Activated T-cell treated with anti-CD3 and anti-CD28 coated beads, Interleukin-2, amount 50 U/mL, for 24 hours (primary cell): ENCODE data around the gene MYRFL.
A peak's percentile ranks its signal among the peaks of the same experiment; 100 is the strongest.

ENCODE experiments used
- DNase-seq: peaks from one replicate; pipeline ENCODE4 v3.0.0-alpha.2; 2020
- H3K27ac Mint-ChIP-seq: 2 replicates; pipeline ENCODE4 v1.8.0; 2020; ENCODE audit warnings: mild to moderate bottlenecking, mixed read lengths
- H3K27me3 Mint-ChIP-seq: 2 replicates; pipeline ENCODE4 v1.8.0; 2020; ENCODE audit warnings: mixed read lengths
- H3K36me3 Mint-ChIP-seq: 2 replicates; pipeline ENCODE4 v1.8.0; 2020; ENCODE audit warnings: low read depth, mixed read lengths
- H3K4me1 Mint-ChIP-seq: 2 replicates; pipeline ENCODE4 v1.8.0; 2020; ENCODE audit warnings: low read depth, mixed read lengths
- H3K4me3 Mint-ChIP-seq: 2 replicates; pipeline ENCODE4 v1.8.0; 2020; ENCODE audit warnings: mild to moderate bottlenecking, moderate library complexity, mixed read lengths
- H3K9me3 Mint-ChIP-seq: 2 replicates; pipeline ENCODE4 v1.8.0; 2020; ENCODE audit warnings: mixed read lengths

The MYRFL gene

DNA sequence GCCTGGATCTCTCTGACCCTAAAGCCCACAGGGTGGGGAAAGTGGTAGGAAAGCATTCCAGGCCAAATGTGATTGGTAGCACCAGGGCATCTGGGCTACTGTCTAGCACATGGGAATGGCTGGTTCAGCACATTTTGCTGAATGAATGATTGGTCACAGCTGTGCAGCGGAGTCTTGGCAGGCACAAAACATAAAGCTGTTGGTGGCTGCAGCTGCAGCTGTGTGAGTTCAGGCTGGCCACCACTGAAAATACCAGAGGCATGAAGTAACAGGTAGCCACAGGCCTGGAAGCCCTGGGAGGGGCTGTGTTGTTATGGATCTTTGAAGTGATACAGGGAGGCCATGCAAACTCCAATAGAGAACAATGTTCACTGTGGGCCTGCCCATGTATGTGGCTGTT, 72.7 kb downstream of the MYRFL start:
- no peaks in the 10 kb centered on the region for H3K36me3 Mint-ChIP-seq
- no peak overlapping the region for H3K27ac Mint-ChIP-seq
- no peak overlapping the region for H3K4me3 Mint-ChIP-seq
- H3K9me3 Mint-ChIP-seq = no peaks in the 10 kb centered on the region
- H3K27me3 Mint-ChIP-seq = peaks cover 12% of the 10 kb centered on the region
- no peak for DNase-seq
- peaks cover 3% of the 10 kb centered on the region for H3K4me1 Mint-ChIP-seq

GRCh38 chr12:69898236-69898635, 73.2 kb downstream of the MYRFL start:
- DNase-seq = no peak
- peaks cover 12% of the 10 kb centered on the region for H3K27me3 Mint-ChIP-seq
- no peaks in the 10 kb centered on the region for H3K9me3 Mint-ChIP-seq
- H3K4me1 Mint-ChIP-seq = peaks cover 3% of the 10 kb centered on the region
- no peak overlapping the region for H3K27ac Mint-ChIP-seq
- H3K4me3 Mint-ChIP-seq = no peak overlapping the region
- H3K36me3 Mint-ChIP-seq = no peaks in the 10 kb centered on the region

GRCh38 chr12:69900720-69901131, 75.7 kb downstream of the MYRFL start:
- H3K4me3 Mint-ChIP-seq = no peak overlapping the region
- peak; percentile 61 for DNase-seq
- no peaks in the 10 kb centered on the region for H3K4me1 Mint-ChIP-seq
- H3K27ac Mint-ChIP-seq = no peak overlapping the region
- peaks cover 5% of the 10 kb centered on the region for H3K27me3 Mint-ChIP-seq
- H3K36me3 Mint-ChIP-seq = no peaks in the 10 kb centered on the region
- H3K9me3 Mint-ChIP-seq = no peaks in the 10 kb centered on the region

- peaks cover 5% of the 10 kb centered on the region for H3K27me3 Mint-ChIP-seq
- no peak overlapping the region for H3K27ac Mint-ChIP-seq
- H3K9me3 Mint-ChIP-seq = no peaks in the 10 kb centered on the region
- H3K4me1 Mint-ChIP-seq = peaks cover 2% of the 10 kb centered on the region
- H3K36me3 Mint-ChIP-seq = no peaks in the 10 kb centered on the region
- DNase-seq = no peak
- no peak overlapping the region for H3K4me3 Mint-ChIP-seq
These were observed 76.3 kb downstream of the MYRFL start for GRCh38 chr12:69901221-69901905.

DNA sequence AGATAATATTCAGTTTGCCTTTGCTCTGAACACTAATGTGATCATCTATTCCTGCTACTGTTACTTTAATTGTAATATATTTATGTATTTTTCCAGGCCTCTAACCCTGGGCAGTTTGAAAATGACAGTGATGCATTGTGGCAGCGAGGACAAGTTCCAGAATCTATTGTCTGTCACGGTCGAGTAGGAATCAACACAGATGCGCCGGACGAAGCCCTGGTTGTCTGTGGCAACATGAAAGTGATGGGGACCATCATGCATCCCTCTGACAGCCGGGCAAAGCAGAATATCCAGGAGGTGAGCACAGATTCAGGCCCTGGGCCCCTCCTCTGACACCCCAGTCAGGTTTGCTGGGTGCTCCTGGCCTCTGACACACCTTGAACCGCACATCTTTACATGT, 78.5 kb downstream of the MYRFL start:
- no peak overlapping the region for H3K4me3 Mint-ChIP-seq
- peaks cover 2% of the 10 kb centered on the region for H3K4me1 Mint-ChIP-seq
- no peak for DNase-seq
- no peak overlapping the region for H3K27ac Mint-ChIP-seq
- H3K36me3 Mint-ChIP-seq = no peaks in the 10 kb centered on the region
- H3K9me3 Mint-ChIP-seq = no peaks in the 10 kb centered on the region
- H3K27me3 Mint-ChIP-seq = peaks cover 5% of the 10 kb centered on the region

GRCh38 chr12:69904777-69905176, 79.8 kb downstream of the MYRFL start:
- Mint-ChIP-seq H3K27ac (no peak overlapping the region), H3K4me1 (peaks cover 2% of the 10 kb centered on the region), H3K4me3 (no peak overlapping the region), H3K27me3 (peaks cover 5% of the 10 kb centered on the region), H3K9me3 (no peaks in the 10 kb centered on the region), H3K36me3 (no peaks in the 10 kb centered on the region)
- no peak for DNase-seq

DNA sequence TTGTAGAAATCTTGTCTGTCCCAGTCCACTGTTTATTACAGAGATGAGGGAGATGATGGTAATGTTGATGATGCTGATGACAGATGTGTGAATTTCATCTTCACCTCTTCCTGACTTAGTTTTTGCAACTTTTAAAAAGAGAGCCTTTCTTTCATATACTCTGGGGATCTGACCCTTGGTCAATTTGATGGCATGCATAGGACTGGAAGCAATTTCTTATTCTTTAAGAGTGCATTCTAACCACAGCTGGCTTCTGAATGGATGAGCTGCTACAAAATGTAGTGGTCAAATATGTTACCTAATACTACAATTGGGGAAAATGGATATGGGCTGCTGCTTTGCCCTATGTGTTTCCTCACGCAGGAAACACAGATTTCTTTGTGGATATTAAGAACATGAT, 80.8 kb downstream of the MYRFL start:
- H3K4me3 Mint-ChIP-seq = no peak overlapping the region
- no peak overlapping the region for H3K27ac Mint-ChIP-seq
- no peaks in the 10 kb centered on the region for H3K36me3 Mint-ChIP-seq
- no peaks in the 10 kb centered on the region for H3K9me3 Mint-ChIP-seq
- H3K4me1 Mint-ChIP-seq = peaks cover 2% of the 10 kb centered on the region
- no peak for DNase-seq
- H3K27me3 Mint-ChIP-seq = peaks cover 1% of the 10 kb centered on the region

DNA sequence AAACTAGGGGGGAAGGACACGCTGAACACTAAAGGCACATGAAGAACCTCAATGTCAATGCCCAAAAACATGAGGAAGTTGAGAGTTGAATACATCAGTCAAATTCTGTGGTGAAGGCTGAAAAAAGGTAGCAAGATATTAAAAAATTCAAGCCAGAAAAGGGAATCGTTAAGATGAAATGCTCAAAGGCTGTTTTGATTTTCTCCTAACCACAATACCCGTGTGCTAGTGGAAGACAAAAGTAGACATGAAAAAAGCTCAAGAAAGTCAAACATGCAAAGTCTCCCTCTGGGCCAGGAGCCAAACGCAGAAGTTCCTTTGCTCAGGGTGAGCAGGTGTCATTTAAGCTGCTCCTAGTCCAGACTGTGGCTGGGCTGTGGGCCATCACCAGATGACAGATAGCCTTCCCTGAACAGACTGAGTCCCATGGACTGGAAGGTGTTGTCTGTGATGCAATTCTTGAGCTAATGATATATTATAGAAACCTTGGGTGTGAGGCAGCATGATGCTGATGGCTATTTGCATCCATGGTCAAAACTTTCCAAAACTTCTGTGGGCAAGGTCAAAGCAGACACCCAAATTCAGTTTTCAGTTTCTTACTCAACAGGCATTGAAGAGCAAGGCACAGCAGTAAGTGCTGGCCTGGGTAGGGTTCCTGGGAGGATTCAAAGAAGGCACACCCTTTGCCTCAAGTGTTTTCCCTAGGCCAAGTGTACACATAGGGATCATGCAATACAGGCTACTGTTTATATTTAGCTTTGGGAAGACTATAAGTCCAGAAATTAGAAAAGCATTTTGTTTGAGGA, 81.6 kb downstream of the MYRFL start:
- Mint-ChIP-seq H3K9me3 (no peaks in the 10 kb centered on the region), H3K27me3 (no peaks in the 10 kb centered on the region), H3K36me3 (no peaks in the 10 kb centered on the region), H3K4me1 (peaks cover 2% of the 10 kb centered on the region), H3K27ac (no peak overlapping the region), H3K4me3 (no peak overlapping the region)
- DNase-seq = no peak

- H3K27me3 Mint-ChIP-seq = no peaks in the 10 kb centered on the region
- no peaks in the 10 kb centered on the region for H3K9me3 Mint-ChIP-seq
- H3K4me3 Mint-ChIP-seq = no peak overlapping the region
- DNase-seq = no peak
- H3K27ac Mint-ChIP-seq = no peak overlapping the region
- H3K4me1 Mint-ChIP-seq = peaks cover 2% of the 10 kb centered on the region
- no peaks in the 10 kb centered on the region for H3K36me3 Mint-ChIP-seq
These were observed 83.2 kb downstream of the MYRFL start for GRCh38 chr12:69908203-69908602.

DNA sequence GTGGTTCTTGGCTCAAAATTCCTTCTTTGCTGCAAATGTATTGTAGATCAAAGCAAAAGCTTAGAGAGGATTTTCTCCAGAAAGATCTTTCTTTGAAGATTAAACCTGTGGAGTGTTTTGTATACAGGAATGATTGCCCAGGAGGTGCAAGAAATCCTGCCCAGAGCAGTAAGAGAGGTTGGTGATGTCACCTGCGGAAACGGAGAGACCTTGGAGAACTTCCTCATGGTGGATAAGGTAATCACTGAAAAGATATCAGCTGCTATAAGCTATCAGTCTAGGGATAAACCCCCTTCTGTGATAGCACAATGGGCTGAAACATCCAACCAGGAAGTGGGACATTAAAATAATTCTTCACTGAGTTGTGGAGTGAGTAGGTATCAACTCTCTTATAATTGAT, 85.7 kb downstream of the MYRFL start:
- H3K9me3 Mint-ChIP-seq = no peaks in the 10 kb centered on the region
- no peaks in the 10 kb centered on the region for H3K27me3 Mint-ChIP-seq
- H3K4me1 Mint-ChIP-seq = peaks cover 2% of the 10 kb centered on the region
- H3K36me3 Mint-ChIP-seq = no peaks in the 10 kb centered on the region
- H3K27ac Mint-ChIP-seq = no peak overlapping the region
- DNase-seq = no peak
- no peak overlapping the region for H3K4me3 Mint-ChIP-seq

DNA sequence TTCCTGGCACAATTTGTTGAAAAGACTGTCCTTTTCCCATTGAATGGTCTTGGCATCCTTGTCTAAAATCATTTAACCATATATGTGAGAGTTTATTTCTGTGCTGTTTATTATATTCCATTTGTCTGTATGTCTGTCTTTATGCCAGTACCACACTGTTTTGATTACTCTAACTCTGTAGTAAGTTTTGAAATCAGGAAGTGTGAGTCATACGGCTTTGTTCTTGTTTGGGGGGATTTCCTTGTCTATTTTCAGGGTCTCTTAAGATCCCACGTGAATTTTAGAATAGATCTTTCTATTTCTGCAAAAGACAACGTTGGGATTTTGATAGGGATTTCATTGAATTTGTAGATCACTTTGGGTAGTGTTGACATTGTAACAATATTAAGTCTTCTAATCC, 88.5 kb downstream of the MYRFL start:
- peaks cover 2% of the 10 kb centered on the region for H3K27me3 Mint-ChIP-seq
- DNase-seq = no peak
- H3K36me3 Mint-ChIP-seq = no peaks in the 10 kb centered on the region
- H3K9me3 Mint-ChIP-seq = no peaks in the 10 kb centered on the region
- no peaks in the 10 kb centered on the region for H3K4me1 Mint-ChIP-seq
- H3K4me3 Mint-ChIP-seq = no peak overlapping the region
- H3K27ac Mint-ChIP-seq = no peak overlapping the region

DNA sequence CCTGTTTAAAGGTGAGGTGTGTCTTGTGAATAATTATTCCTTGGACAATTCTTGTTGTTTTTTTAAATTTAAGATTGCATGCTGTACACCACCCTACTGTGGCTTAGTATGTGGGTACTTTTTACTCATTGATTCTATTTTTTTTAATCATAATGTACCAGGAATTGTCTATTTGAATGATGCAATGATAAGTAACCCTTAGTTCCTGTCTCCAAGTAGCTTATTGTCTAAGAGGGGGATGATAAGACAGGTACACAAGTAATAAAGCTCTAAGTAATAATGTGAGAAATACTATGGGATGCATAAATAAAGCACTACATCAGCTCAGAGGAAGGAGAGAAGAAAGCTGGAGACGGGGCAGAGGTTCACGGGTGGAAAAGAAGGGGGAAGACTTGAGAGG, 90.9 kb downstream of the MYRFL start:
- Mint-ChIP-seq H3K4me1 (no peaks in the 10 kb centered on the region), H3K36me3 (no peaks in the 10 kb centered on the region), H3K9me3 (no peaks in the 10 kb centered on the region), H3K27me3 (peaks cover 2% of the 10 kb centered on the region), H3K4me3 (no peak overlapping the region), H3K27ac (no peak overlapping the region)
- DNase-seq = no peak

- no peak overlapping the region for H3K27ac Mint-ChIP-seq
These were observed 91.7 kb downstream of the MYRFL start for GRCh38 chr12:69916544-69917235.

GRCh38 chr12:69918287-69918686, 93.3 kb downstream of the MYRFL start:
- Mint-ChIP-seq H3K4me1 (no peaks in the 10 kb centered on the region), H3K27ac (no peak overlapping the region), H3K4me3 (no peak overlapping the region), H3K36me3 (no peaks in the 10 kb centered on the region), H3K9me3 (no peaks in the 10 kb centered on the region), H3K27me3 (peaks cover 4% of the 10 kb centered on the region)
- no peak for DNase-seq

More at GRCh38 chr12:69916544-69917235, 91.7 kb downstream of the MYRFL start:
- Mint-ChIP-seq H3K27me3 (peaks cover 2% of the 10 kb centered on the region), H3K4me3 (no peak overlapping the region), H3K36me3 (no peaks in the 10 kb centered on the region), H3K9me3 (no peaks in the 10 kb centered on the region), H3K4me1 (no peaks in the 10 kb centered on the region)
- no peak for DNase-seq

DNA sequence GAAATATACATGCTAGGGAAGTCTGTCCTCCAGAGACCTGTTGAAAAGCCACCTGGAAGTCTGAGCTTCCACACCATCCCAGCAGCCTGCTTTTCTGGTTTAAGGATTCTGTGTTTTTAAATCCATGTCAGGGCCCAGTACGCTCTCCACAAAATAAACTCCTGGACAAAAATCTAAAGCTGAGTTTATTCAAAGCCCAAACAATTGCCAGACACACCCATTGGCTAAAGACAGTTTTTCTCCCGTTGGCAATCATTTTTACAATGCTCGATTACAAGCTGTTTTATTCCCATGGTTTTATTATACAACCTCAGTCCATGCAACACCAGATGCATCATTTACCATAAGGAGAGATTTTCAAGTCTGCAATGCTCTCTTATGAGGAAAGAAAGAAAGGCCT, 94.5 kb downstream of the MYRFL start:
- Mint-ChIP-seq H3K27me3 (peaks cover 4% of the 10 kb centered on the region), H3K27ac (no peak overlapping the region), H3K9me3 (no peaks in the 10 kb centered on the region), H3K36me3 (no peaks in the 10 kb centered on the region), H3K4me1 (no peaks in the 10 kb centered on the region), H3K4me3 (no peak overlapping the region)
- no peak for DNase-seq
